ENCODE data around the gene LTBP1. TPM values are rescaled to one million over a fixed set of nuclear protein-coding genes. Genes with fewer than 3 reads are reported as not detected.
"Not testable (repeated sequence)": the region's sequence is repeated elsewhere in the genome, so short reads cannot be mapped to it uniquely, and the experiment has no call there.

LTBP1 gene
- total RNA-seq, 2 experiments from 2014 or later, result 0.10 to 0.14 TPM

DNA sequence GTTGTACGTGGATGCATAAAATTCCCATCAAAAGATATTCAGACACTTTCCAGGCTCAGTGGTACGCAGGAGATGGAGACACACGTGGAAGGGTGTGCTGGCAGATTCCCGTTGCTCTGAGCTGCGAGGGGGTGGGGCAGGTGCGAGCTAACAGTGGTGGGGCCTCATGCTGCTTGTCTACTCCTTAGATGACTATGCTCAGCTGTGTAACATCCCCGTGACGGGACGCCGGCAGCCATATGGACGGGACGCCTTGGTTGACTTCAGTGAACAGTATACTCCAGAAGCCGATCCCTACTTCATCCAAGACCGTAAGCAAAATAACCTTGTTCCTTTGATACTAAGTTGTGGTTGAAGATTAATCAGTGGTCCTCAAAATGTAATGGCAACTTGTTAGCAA is 442.2 kb downstream of the LTBP1 start:
- Mint-ChIP-seq H3K4me3 (no peak overlapping the region), H3K27ac (no peak overlapping the region), H3K9me3 (no peaks in the 10 kb centered on the region), H3K27me3 (ENCODE audit: low read depth) (no peaks in the 10 kb centered on the region), H3K36me3 (ENCODE audit: low read depth) (no peaks in the 10 kb centered on the region), H3K4me1 (ENCODE audit: low read depth) (no peaks in the 10 kb centered on the region)
- DNase-seq, result no peak
- intact Hi-C loops (cut with micrococcal nuclease), result no loop called here
- CTCF ChIA-PET, result no interaction called here

DNA sequence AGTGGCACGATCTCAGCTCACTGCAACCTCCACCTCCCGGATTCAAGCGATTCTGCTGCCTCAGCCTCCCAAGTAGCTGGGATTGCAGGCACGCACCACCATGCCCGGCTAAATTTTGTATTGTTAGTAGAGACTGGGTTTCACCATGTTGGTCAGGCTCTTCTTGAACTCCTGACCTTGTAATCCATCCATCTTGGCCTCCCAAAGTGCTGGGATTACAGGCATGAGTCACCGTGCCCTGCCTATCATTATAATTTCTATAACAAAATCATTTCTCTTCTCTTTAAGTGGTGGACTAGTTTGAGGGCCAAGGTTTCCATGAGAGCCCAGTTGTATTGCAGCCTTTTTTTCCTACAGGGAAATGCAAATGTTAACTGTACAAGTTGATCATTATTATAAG is 442.9 kb downstream of the LTBP1 start:
- H3K9me3 Mint-ChIP-seq; H3K27ac Mint-ChIP-seq; intact Hi-C loops (cut with micrococcal nuclease); DNase-seq; H3K27me3 Mint-ChIP-seq (ENCODE audit: low read depth); H3K4me1 Mint-ChIP-seq (ENCODE audit: low read depth); CTCF ChIA-PET; H3K4me3 Mint-ChIP-seq; H3K36me3 Mint-ChIP-seq (ENCODE audit: low read depth): not testable (repeated sequence)

DNA sequence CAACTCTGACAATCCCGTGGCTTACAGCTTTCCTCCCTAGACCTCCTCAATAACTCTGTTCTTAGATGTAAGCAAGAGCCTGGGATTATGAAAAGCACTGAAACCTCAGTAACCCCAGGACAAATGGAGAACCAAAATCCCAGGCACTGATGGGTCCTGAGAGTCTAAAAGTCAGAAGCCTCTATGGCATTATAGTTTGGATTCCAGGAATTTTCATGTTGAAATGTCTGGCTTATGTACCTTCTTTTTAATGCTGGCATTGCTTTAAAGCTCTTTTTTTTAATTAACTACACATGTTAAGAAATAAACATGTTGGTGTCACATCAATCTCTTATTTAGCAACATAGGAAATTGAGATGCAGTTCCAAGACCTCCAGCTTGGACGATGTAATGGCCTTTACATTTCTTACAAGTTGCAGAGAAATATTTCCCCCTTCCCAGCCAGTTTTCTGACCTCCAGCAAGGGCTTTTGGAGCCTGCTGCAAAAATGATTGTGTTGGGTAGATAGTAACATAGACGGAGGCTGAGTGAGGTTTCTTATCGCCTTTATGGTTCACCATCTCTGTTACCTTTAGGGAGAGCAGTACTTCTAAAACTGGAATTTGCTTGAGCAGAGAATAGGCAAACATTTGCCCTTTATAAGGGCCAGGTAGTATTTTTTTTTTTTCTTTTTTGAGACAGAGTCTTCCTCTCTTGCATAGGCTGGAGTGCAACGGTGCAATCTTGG is 444.9 kb downstream of the LTBP1 start:
- Mint-ChIP-seq H3K27ac (no peak overlapping the region), H3K36me3 (ENCODE audit: low read depth) (no peaks in the 10 kb centered on the region), H3K9me3 (no peaks in the 10 kb centered on the region), H3K4me1 (ENCODE audit: low read depth) (no peaks in the 10 kb centered on the region), H3K27me3 (ENCODE audit: low read depth) (no peaks in the 10 kb centered on the region), H3K4me3 (no peak overlapping the region)
- intact Hi-C loops (cut with micrococcal nuclease), result no loop called here
- no peak for DNase-seq
- CTCF ChIA-PET, result interaction anchor here (1.1 to 1.4 kb wide), 2 partner anchors 12 to 19 kb away, joined by 3 to 4 read pairs; no protein-coding TSS in a partner anchor

DNA sequence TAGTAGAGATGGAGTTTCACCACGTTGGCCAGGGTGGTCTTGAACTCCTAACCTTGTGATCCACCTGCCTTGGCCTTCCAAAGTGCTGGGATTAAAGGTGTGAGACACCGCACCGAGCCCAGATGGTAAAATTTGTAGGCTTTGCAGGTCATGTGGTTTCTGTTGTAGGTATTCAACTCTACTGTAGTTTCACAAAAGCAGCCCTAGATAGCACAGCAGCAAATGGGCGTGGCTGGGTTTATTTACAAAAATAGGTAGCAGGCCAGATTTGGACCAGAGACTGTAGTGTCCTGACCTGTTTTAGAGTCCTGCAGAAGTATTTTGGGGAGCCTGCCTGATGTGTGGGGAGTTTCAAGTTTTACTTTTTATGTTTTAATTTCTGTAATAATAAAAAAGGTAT is 445.6 kb downstream of the LTBP1 start:
- no peak overlapping the region for H3K27ac Mint-ChIP-seq
- H3K36me3 Mint-ChIP-seq (ENCODE audit: low read depth), result no peaks in the 10 kb centered on the region
- H3K4me3 Mint-ChIP-seq, result no peak overlapping the region
- no peaks in the 10 kb centered on the region for H3K27me3 Mint-ChIP-seq (ENCODE audit: low read depth)
- H3K9me3 Mint-ChIP-seq, result no peaks in the 10 kb centered on the region
- CTCF ChIA-PET, result no interaction called here
- DNase-seq, result no peak
- intact Hi-C loops (cut with micrococcal nuclease), result no loop called here
- no peaks in the 10 kb centered on the region for H3K4me1 Mint-ChIP-seq (ENCODE audit: low read depth)

DNA sequence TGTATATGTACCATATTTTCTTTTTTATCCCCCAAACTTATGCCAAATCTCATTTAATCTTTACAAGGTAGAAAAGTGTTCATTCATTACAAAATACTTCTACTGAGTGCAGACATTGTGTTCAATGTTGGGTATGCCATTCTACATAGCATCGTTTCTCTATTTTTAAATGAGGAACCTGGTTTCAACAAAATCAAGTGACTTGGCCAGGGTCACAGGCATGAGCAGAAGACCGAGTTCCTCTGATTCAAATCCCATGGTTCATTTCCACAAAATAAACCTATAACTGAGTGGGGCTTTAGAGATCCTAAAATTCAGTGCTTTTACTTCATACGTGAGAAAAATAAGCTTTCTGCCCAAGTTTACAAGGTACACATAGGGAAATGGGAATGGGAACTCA is 448.3 kb downstream of the LTBP1 start:
- Mint-ChIP-seq H3K27ac (no peak overlapping the region), H3K36me3 (ENCODE audit: low read depth) (no peaks in the 10 kb centered on the region), H3K4me3 (no peak overlapping the region), H3K27me3 (ENCODE audit: low read depth) (no peaks in the 10 kb centered on the region), H3K4me1 (ENCODE audit: low read depth) (no peaks in the 10 kb centered on the region), H3K9me3 (no peaks in the 10 kb centered on the region)
- no peak for DNase-seq
- intact Hi-C loops (cut with micrococcal nuclease), result no loop called here
- CTCF ChIA-PET, result interaction anchor here (0.6 kb wide), 1 partner anchor 193 kb away, joined by 3 read pairs; no protein-coding TSS in a partner anchor

DNA sequence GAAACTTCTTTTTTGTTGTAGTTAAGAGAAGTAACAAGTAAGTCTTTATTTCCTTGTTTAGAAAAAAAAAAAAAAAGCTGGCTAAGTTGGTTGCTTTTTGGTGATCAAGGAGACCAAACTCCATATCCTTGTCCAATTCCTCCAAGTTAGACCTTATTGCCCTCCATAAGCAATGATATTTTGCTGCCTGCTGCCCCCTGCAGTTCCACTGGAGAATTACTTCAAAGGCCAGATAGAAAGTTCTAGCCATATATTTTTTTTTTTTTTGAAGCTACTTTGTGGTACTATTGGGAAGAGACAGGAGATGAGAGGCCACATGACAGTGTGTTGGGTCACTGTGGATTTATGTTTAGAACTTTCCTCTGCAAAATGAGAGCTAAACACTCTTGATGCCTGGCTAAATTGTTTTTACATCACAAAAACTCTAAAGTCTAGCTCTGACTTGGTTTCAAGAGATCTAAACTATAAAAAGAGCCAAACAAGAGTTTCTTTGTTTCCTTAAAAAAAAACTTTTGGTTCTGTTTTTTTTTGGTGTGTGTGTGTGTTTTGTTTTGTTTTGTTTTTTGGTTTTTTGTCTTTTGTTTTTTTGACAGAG is 449.0 kb downstream of the LTBP1 start:
- no peak overlapping the region for H3K27ac Mint-ChIP-seq
- no peak overlapping the region for H3K4me3 Mint-ChIP-seq
- intact Hi-C loops (cut with micrococcal nuclease), result no loop called here
- no peaks in the 10 kb centered on the region for H3K9me3 Mint-ChIP-seq
- peak; percentile 74 for DNase-seq
- CTCF ChIA-PET, result interaction anchor here (0.6 to 0.7 kb wide), 4 partner anchors 178 to 571 kb away, joined by 3 to 4 read pairs (median 3); no protein-coding TSS in a partner anchor
- H3K27me3 Mint-ChIP-seq (ENCODE audit: low read depth), result no peaks in the 10 kb centered on the region
- H3K4me1 Mint-ChIP-seq (ENCODE audit: low read depth), result no peaks in the 10 kb centered on the region
- no peaks in the 10 kb centered on the region for H3K36me3 Mint-ChIP-seq (ENCODE audit: low read depth)

DNA sequence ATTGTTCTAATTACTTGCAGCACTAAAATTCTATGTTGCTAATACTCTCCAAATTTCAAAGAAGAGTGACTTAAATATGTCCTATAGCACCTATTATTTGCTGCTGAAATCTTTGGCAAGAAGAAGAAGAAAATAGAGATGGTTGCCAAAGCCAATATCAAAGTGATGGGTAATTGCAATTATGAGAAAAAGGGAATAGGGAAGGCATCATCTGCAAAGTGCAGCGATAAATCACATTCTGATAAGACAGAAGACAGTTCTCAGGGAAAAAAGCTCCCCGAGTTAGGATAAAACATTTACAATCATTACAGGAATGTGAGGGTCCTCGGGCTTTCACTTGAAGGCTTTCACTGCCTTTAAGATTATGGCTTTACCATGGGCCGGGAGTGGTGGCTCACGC is 457.6 kb downstream of the LTBP1 start:
- Mint-ChIP-seq H3K4me1 (ENCODE audit: low read depth) (no peaks in the 10 kb centered on the region), H3K27me3 (ENCODE audit: low read depth) (no peaks in the 10 kb centered on the region), H3K4me3 (no peak overlapping the region), H3K9me3 (peaks cover 4% of the 10 kb centered on the region), H3K27ac (no peak overlapping the region), H3K36me3 (ENCODE audit: low read depth) (no peaks in the 10 kb centered on the region)
- CTCF ChIA-PET, result no interaction called here
- DNase-seq, result no peak
- intact Hi-C loops (cut with micrococcal nuclease), result no loop called here

DNA sequence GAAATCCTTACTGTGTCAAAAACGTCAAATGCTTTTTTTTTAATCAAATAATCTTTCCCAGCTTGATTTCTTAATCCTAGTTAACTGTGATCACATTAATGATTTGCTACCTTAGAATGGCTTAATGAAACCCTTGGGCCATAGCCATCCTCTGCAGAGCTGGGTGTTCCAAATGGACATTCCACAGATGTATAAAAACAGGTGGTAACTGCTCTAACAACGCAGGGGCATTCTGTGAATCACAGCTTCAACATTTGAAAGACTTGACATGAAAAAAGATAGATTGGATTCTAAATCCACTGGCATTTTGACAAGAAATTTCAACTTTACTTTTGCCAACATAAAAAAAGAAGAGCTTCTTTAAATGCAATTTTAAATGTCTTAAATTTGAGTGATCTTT is 459.9 kb downstream of the LTBP1 start:
- CTCF ChIA-PET, result no interaction called here
- Mint-ChIP-seq H3K27me3 (ENCODE audit: low read depth) (no peaks in the 10 kb centered on the region), H3K36me3 (ENCODE audit: low read depth) (no peaks in the 10 kb centered on the region), H3K27ac (no peak overlapping the region), H3K9me3 (peaks cover 4% of the 10 kb centered on the region), H3K4me3 (no peak overlapping the region), H3K4me1 (ENCODE audit: low read depth) (no peaks in the 10 kb centered on the region)
- intact Hi-C loops (cut with micrococcal nuclease), result no loop called here
- DNase-seq, result no peak

DNA sequence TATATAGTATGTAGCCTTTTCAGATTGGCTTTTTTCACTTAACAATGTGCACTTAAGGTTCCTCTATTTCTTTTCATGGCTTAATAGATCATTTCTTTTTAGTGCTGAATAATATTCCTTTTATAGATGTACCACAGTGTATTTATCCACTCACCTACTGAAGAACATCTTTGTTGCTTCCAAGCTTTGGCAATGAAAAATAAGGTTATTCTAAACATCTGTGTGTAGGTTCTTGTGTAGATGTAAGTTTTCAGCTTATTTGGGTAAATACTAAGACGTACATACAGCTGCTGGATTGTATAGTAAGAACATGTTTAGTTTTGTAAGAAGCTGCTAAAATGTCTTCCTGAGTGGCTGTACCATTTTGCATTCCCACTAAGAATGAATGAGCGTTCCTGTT is 461.4 kb downstream of the LTBP1 start:
- DNase-seq, result no peak
- intact Hi-C loops (cut with micrococcal nuclease), result no loop called here
- Mint-ChIP-seq H3K27me3 (ENCODE audit: low read depth) (no peaks in the 10 kb centered on the region), H3K27ac (no peak overlapping the region), H3K4me1 (ENCODE audit: low read depth) (no peaks in the 10 kb centered on the region), H3K4me3 (no peak overlapping the region), H3K36me3 (ENCODE audit: low read depth) (no peaks in the 10 kb centered on the region), H3K9me3 (peaks cover 4% of the 10 kb centered on the region)
- CTCF ChIA-PET, result no interaction called here

DNA sequence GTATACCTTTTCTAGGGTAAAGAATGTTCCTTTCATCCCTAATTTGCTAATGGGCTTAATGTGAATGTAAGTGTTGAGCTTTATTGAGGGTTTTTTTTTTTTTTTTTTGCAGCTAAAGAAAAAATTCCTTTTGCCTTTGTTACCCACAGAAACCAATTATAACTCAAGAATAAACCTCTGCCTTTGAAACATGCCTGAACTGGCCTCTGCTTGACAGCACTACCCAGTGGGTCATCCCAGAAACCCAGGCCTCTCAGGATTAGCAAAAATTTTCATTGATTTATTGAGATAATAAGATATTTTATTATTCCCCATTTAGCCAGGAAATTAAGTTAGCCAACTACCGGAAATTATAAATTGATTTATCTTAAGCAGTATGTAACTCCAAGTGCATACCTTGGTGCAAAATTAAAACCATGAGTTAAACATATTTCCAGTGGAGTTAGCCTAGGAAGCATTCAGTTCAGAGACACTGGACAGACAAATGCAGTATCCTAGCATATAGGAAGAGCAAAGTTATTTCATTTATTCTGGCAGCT is 462.7 kb downstream of the LTBP1 start:
- Mint-ChIP-seq H3K27ac (no peak overlapping the region), H3K4me3 (no peak overlapping the region), H3K9me3 (peaks cover 4% of the 10 kb centered on the region), H3K36me3 (ENCODE audit: low read depth) (no peaks in the 10 kb centered on the region), H3K27me3 (ENCODE audit: low read depth) (no peaks in the 10 kb centered on the region), H3K4me1 (ENCODE audit: low read depth) (no peaks in the 10 kb centered on the region)
- intact Hi-C loops (cut with micrococcal nuclease), result no loop called here
- CTCF ChIA-PET, result no interaction called here
- no peak for DNase-seq

DNA sequence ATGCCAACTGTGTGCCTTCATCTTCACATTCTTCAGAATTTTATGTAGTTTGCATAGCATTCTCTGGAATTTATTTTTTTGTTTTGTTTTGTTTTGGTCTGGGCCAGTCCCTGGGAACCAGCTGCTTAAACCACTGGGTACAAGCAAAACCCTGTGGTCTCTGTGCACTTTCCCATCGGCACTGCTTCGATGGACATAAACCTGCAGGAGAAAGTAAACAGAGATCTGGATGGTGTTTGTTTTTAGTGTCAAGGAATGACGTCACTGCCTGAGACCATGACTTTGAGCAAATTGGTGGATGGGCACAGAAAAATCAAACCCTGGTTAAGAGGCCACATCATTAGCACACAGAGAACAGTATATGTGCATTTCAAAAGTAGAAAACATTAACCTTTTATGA is 465.0 kb downstream of the LTBP1 start:
- intact Hi-C loops (cut with micrococcal nuclease), result loop anchor here (2.0 kb wide), 1 partner anchor 65 kb away; the partner anchor contains the start of gene RASGRP3

DNA sequence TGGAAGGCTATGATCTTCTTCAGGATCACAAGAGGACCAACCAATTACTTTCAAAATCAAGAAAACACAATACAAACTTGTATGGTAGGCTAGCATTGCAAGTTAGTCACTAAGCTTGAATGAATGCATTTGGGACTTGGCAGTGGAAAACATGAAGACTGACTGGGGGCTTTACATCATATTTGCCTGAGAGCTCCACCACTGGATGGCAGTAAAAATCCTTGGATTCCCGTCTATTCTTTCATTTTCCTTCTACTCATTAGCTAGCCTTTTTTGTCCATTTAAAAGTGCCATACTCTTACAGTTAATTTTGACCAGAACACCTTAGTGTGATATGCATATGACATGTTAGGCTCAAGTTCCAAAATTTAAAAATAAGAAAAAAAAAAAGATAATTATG is 466.2 kb downstream of the LTBP1 start:
- intact Hi-C loops (cut with micrococcal nuclease), result loop anchor here (1.0 to 2.0 kb wide), 2 partner anchors 64 to 170 kb away; partner anchors contain the start of gene RASGRP3
- Mint-ChIP-seq H3K4me1 (ENCODE audit: low read depth) (no peaks in the 10 kb centered on the region), H3K27me3 (ENCODE audit: low read depth) (peaks cover 2% of the 10 kb centered on the region), H3K27ac (no peak overlapping the region), H3K4me3 (no peak overlapping the region), H3K36me3 (ENCODE audit: low read depth) (no peaks in the 10 kb centered on the region), H3K9me3 (peaks cover 4% of the 10 kb centered on the region)
- CTCF ChIA-PET, result interaction anchor here (0.6 to 1.4 kb wide), 5 partner anchors 14 to 585 kb away, joined by 3 read pairs; no protein-coding TSS in a partner anchor
- peak; percentile 11 for DNase-seq

More for the DNA sequence above, 465.0 kb downstream of the LTBP1 start:
- H3K9me3 Mint-ChIP-seq, result peaks cover 4% of the 10 kb centered on the region
- H3K36me3 Mint-ChIP-seq (ENCODE audit: low read depth), result no peaks in the 10 kb centered on the region
- DNase-seq, result no peak
- H3K4me3 Mint-ChIP-seq, result no peak overlapping the region
- no peaks in the 10 kb centered on the region for H3K27me3 Mint-ChIP-seq (ENCODE audit: low read depth)
- CTCF ChIA-PET, result interaction anchor here (1.0 kb wide), 1 partner anchor 195 kb away, joined by 3 read pairs; no protein-coding TSS in a partner anchor
- H3K4me1 Mint-ChIP-seq (ENCODE audit: low read depth), result no peaks in the 10 kb centered on the region
- H3K27ac Mint-ChIP-seq, result no peak overlapping the region

All from activated naive CD4-positive, alpha-beta T cell treated with anti-CD3 and anti-CD28 coated beads for 36 hours (primary cell).